ENCODE data around the gene GCNT4.

DNA sequence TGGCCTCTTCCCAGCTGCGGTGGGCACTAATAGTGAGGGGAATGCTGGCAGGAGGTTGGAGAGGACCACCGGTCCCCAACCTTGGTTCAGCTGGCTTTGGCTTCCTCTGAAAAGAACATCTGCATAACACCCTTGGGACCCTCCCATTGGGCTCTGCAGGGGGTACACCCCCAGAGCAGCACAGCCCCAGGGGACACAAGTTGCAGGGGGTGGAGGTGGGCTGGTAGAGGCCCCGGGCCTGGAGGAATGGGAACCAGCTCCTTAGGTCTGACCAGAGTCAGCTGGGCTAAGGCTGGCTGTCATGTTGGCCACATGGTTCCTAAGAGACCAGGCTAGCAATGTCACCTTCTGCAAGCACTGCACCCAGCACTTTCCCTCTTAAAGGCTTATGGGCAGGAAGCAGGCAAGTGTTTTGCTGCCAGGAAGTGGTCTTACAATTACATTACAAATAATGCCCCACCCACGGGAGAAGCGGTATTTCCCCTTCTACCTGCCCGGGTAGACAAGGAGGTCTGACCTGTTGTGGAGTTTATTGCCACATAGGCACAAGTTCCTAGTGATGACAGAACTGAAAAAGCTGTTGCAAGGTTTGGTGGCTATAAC, 18.1 kb downstream of the GCNT4 start:
- TF ChIP-seq JUN (IDR thresholded peaks at IDR 0.05; ENCODE audit: low read depth, low read length): no peak
- TF ChIP-seq MAFK (IDR thresholded peaks at IDR 0.05; ENCODE audit: low read depth, low read length): no peak
- TF ChIP-seq, protein P1, sequence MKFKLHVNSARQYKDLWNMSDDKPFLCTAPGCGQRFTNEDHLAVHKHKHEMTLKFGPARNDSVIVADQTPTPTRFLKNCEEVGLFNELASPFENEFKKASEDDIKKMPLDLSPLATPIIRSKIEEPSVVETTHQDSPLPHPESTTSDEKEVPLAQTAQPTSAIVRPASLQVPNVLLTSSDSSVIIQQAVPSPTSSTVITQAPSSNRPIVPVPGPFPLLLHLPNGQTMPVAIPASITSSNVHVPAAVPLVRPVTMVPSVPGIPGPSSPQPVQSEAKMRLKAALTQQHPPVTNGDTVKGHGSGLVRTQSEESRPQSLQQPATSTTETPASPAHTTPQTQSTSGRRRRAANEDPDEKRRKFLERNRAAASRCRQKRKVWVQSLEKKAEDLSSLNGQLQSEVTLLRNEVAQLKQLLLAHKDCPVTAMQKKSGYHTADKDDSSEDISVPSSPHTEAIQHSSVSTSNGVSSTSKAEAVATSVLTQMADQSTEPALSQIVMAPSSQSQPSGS (IDR thresholded peaks at IDR 0.05; ENCODE audit: low read length): no peak
- TF ChIP-seq, protein P2, sequence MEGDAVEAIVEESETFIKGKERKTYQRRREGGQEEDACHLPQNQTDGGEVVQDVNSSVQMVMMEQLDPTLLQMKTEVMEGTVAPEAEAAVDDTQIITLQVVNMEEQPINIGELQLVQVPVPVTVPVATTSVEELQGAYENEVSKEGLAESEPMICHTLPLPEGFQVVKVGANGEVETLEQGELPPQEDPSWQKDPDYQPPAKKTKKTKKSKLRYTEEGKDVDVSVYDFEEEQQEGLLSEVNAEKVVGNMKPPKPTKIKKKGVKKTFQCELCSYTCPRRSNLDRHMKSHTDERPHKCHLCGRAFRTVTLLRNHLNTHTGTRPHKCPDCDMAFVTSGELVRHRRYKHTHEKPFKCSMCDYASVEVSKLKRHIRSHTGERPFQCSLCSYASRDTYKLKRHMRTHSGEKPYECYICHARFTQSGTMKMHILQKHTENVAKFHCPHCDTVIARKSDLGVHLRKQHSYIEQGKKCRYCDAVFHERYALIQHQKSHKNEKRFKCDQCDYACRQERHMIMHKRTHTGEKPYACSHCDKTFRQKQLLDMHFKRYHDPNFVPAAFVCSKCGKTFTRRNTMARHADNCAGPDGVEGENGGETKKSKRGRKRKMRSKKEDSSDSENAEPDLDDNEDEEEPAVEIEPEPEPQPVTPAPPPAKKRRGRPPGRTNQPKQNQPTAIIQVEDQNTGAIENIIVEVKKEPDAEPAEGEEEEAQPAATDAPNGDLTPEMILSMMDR (IDR thresholded peaks at IDR 0.05; ENCODE audit: control extremely low read depth in 1 of 3, insufficient read depth in 1 of 3, low read depth in 1 of 3, low read length in 3 of 3): no peak
- TF ChIP-seq TBP (IDR thresholded peaks at IDR 0.05; ENCODE audit: low read depth, low read length): no peak
- no peak for TF ChIP-seq POLR2A (IDR thresholded peaks at IDR 0.05; ENCODE audit: control extremely low read depth in 1 of 2, low read depth in 2 of 2, low read length in 2 of 2)
- TF ChIP-seq HDAC2 (IDR thresholded peaks at IDR 0.05; ENCODE audit: borderline replicate concordance in 1 of 2, low read depth in 2 of 2, low read length in 2 of 2): no peak
- TF ChIP-seq POLR2AphosphoS5 (IDR thresholded peaks at IDR 0.05; ENCODE audit: low read depth, low read length): no peak
- no peak for TF ChIP-seq CHD1 (IDR thresholded peaks at IDR 0.05; ENCODE audit: low read depth, low read length)
- TF ChIP-seq BRCA1 (IDR thresholded peaks at IDR 0.05; ENCODE audit: low read depth, low read length): no peak
- no peak for TF ChIP-seq EP300 (IDR thresholded peaks at IDR 0.05; ENCODE audit: borderline replicate concordance in 1 of 2, low read depth in 2 of 2, low read length in 2 of 2)
- TF ChIP-seq, protein P3, sequence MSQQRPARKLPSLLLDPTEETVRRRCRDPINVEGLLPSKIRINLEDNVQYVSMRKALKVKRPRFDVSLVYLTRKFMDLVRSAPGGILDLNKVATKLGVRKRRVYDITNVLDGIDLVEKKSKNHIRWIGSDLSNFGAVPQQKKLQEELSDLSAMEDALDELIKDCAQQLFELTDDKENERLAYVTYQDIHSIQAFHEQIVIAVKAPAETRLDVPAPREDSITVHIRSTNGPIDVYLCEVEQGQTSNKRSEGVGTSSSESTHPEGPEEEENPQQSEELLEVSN (IDR thresholded peaks at IDR 0.05): no peak
- TF ChIP-seq CTBP2 (IDR thresholded peaks at IDR 0.05; ENCODE audit: borderline replicate concordance, insufficient read depth, insufficient read length, low read length): no peak
